Measurements from ENCODE around the gene TAAR9. TPM values are rescaled to one million over a fixed set of nuclear protein-coding genes. Genes with fewer than 3 reads are reported as not detected.
"Not testable (repeated sequence)": the region's sequence is repeated elsewhere in the genome, so short reads cannot be mapped to it uniquely, and the experiment has no call there.

Gene TAAR9
- total RNA-seq, 3 donors from 2014 or later = not detected

GRCh38 chr6:132530293-132530974 lies 7.6 kb upstream of the TAAR9 start:
- Histone ChIP-seq H3K4me1 (ENCODE audit: low read depth) (no peaks in the 10 kb centered on the region), H3K36me3 (ENCODE audit: low read depth) (no peaks in the 10 kb centered on the region), H3K4me3 (no peak overlapping the region), H3K9me3 (no peaks in the 10 kb centered on the region)
- DNase-seq = peak in 1 of 3 donors; percentile 55
- peak; percentile 76 for ATAC-seq
- TF ChIP-seq CTCF (IDR thresholded peaks at IDR 0.05) = peak; percentile 65
- intact Hi-C loops (cut with DNase I, micrococcal nuclease) = no loop called here

DNA sequence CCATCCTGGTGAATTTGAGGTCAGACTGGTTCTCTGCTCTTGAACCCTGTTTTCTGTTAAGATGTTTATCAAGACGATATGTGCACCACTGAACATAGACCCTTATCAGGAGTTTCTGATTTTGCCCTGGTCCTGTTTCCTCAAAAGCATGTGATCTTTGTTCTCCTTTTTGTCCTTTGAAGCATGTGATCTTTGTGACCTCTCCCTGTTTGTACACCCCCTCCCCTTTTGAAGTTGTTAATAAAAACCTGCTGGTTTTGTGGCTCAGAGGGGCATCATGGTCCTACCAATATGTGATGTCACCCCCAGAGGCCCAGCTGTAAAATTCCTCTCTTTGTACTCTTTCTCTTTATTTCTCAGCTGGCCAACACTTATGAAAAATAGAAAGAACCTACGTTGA lies 3.5 kb upstream of the TAAR9 start:
- H3K4me1 ChIP-seq (ENCODE audit: low read depth); ATAC-seq; DNase-seq; intact Hi-C loops (cut with DNase I, micrococcal nuclease); H3K9me3 ChIP-seq; H3K36me3 ChIP-seq (ENCODE audit: low read depth); H3K4me3 ChIP-seq: not testable (repeated sequence)

DNA sequence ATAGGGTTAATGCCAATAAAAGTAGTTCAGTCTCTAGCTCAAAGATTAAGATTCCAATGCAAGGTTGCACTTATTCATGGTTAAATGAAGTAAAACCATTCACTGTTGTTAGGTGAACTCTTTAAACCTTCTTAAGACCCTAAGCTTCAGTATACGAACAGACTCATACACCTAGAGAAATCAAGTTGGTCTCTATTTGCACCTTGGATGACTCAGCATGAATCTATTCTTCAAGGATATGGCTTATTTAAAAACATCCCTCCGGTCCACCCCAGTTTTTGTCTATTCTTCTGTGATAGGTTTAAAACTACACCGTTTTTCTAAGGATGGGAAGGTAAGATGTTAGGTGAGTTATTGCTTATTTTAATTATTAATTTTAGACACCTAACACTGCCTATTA lies 932 bp upstream of the TAAR9 start:
- no peak for TF ChIP-seq CTCF (IDR thresholded peaks at IDR 0.05)
- intact Hi-C loops (cut with DNase I, micrococcal nuclease) = no loop called here
- H3K4me3 ChIP-seq = no peak overlapping the region
- no peak for DNase-seq
- H3K36me3 ChIP-seq (ENCODE audit: low read depth) = no peaks in the 10 kb centered on the region
- H3K4me1 ChIP-seq (ENCODE audit: low read depth) = no peaks in the 10 kb centered on the region
- no peaks in the 10 kb centered on the region for H3K9me3 ChIP-seq
- no peak for ATAC-seq

GRCh38 chr6:132544826-132545225 lies 6.7 kb downstream of the TAAR9 start:
- no peaks in the 10 kb centered on the region for H3K9me3 ChIP-seq
- no peaks in the 10 kb centered on the region for H3K36me3 ChIP-seq (ENCODE audit: low read depth)
- ATAC-seq = no peak
- H3K4me3 ChIP-seq = no peak overlapping the region
- TF ChIP-seq CTCF (IDR thresholded peaks at IDR 0.05) = no peak
- DNase-seq = no peak
- intact Hi-C loops (cut with DNase I, micrococcal nuclease) = no loop called here
- no peaks in the 10 kb centered on the region for H3K4me1 ChIP-seq (ENCODE audit: low read depth)

DNA sequence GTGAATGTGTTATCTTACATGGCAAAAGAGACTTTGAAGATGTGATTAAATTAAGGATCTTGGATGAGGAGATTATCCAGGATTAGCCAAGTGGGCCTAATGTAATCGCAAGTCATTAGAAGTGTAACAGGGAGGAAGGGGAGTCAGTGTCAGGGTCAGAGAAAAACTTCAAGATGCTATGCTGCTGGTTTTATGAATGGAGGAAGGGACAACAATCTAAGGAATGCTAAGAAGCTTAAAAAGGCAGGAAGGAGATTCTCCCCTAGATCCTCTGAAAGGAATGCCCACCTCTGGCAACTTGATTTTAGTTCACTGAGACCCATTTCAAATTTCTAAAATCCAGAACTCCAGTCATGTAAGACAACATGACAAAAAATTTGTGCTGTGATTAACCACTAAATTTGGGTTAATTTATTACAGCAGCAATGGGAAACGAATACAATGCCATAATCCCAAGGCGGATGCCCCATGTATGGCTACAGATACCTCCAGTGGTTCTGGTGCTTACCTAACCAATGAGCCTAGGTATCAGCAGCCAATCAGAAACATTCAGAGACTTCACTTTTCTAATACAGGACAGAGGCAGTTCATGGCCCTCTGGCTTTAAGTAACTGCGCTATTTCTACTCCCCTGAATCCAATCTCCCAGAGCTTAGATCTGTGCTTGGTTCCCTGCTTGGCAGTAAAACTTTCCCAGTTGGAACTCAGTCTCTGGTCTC lies 10.8 kb downstream of the TAAR9 start:
- ATAC-seq (no peak), DNase-seq (no peak)
- H3K36me3 ChIP-seq (ENCODE audit: low read depth) = no peaks in the 10 kb centered on the region
- intact Hi-C loops (cut with DNase I, micrococcal nuclease) = no loop called here
- H3K4me1 ChIP-seq (ENCODE audit: low read depth) = no peaks in the 10 kb centered on the region
- H3K4me3 ChIP-seq = no peak overlapping the region
- no peaks in the 10 kb centered on the region for H3K9me3 ChIP-seq
- no peak for TF ChIP-seq CTCF (IDR thresholded peaks at IDR 0.05)

DNA sequence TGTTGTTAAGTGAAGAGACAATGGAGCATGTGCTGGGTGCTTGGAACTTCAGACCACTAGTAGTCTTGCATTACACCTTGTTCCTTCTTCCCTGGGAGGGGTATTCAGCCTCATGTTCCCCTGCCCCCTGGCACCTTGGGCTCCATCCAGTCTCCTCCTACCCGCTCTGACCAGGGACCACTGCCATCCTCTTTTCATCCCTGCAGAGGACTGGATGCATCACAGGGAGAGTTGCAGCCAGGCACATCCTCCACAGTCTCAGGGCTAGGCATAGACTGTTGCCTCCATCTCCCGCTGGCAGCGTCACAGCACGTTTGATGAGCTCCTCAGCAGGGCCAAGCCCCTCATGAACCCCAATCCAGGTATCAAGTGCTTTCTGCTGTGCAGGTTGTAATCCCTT lies 13.1 kb downstream of the TAAR9 start:
- TF ChIP-seq CTCF (IDR thresholded peaks at IDR 0.05) = no peak
- Histone ChIP-seq H3K4me1 (ENCODE audit: low read depth) (no peaks in the 10 kb centered on the region), H3K9me3 (no peaks in the 10 kb centered on the region), H3K4me3 (no peak overlapping the region), H3K36me3 (ENCODE audit: low read depth) (no peaks in the 10 kb centered on the region)
- intact Hi-C loops (cut with DNase I, micrococcal nuclease) = no loop called here
- no peak for DNase-seq
- ATAC-seq = no peak

Measured in mucosa of descending colon (tissue), 3 donors.